ENCODE data around the gene NCOA6.

NCOA6 gene

GRCh38 chr20:34825530-34826362, at the start of gene NCOA6:
Gene NCOA6 (minus strand): TSS chr20:34825651. CDS start chr20:34782355, 43,296 bp downstream.
- DNase-seq: peak; percentile 90

- peak; percentile 93 for DNase-seq
Observed at GRCh38 chr20:34874094-34874654, 48.7 kb upstream of the NCOA6 start.

DNA sequence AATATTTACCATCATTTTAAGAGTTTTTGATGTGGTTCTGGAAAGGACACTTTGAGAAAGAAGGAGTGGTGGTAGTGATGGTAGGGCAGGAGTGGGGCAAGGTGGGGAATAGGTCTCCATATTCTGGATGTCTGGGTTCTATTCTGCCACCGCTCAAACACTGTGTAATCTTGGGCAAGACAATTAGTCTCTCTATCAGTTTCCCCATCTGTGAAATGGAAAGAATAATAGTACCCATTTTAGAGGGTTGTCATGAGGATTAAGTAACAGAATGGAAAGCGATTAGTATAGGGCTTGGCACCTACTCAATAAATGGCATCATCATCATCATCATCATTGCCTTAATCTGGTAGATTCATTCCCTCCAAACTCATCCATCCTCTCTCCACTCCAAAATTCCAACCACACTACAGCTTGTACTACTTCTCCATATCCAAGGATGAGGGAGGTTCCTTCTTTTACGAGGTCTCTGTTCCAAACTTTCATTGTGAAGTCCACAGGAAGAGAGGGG, 48.2 kb upstream of the NCOA6 start:
- DNase-seq: no peak

GRCh38 chr20:34872622-34873224, 47.3 kb upstream of the NCOA6 start, which contains the start of gene GGT7:
Gene GGT7 (minus strand): TSS chr20:34872856. CDS start chr20:34872815, 41 bp downstream.
- peak; percentile 86 for DNase-seq

DNA sequence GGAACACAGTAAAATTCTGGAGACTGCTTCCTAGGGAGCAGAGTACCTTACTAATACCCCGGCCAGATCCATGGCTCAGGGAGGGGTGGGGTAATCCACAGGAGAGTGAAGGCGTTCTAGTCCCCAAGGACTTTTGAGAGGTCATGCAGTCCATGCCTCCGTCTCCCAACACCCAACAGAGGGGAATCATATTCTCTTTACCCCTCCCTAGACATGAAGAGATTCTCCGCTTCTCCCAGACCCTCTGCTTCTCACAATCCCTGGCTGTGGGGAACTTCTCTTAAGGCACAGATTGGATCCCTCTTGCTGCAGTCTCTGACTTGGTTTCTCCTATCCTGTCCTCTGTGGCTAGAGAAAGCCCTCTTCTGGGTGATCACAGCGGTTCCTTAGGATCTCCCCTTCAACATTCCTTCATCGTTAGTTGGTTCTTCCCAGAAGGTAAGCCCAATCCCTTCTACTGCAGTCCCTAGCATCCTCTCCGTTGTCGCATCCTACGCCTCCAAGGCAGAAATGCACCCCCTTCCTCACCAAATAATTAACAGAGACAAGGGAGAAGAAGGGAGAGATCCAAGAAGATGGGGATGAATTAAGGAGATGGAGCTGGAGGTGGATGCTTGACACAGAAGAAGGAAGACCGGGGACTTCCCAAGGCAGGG, 46.6 kb upstream of the NCOA6 start:
- no peak for DNase-seq

DNA sequence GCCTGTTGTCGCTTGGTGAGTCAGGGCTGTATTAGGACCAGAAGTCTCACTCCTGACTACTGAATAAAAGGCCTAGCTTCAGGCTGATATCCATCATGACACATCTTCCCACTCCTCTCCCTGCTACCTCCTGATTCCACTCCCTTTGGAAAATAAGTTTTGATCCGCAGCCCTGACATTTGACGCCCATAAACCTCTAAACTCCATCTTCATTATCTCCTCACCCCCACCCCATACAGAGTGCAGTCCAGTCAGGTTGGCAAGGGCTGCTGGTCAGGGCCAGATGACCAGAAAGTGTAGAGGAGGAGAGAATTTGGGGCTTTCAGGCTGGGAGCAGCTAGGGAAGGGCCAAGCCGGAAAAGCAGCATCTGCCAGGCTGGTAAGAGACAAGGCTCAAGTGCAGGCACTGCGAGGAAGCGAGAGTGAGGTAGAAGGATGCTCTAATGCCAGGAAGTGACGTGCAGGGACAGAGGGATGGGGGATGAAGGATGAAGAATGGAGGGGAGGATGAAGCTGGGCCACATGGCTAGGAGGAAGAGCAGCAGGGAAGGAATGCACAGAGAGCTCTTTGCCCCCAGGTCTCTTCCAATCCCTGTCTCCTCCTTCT, 46.0 kb upstream of the NCOA6 start:
- DNase-seq: no peak

- no peak for DNase-seq
Observed at GRCh38 chr20:34864216-34864615, 38.8 kb upstream of the NCOA6 start.

GRCh38 chr20:34863421-34863965, 38.0 kb upstream of the NCOA6 start:
- DNase-seq: no peak

DNA sequence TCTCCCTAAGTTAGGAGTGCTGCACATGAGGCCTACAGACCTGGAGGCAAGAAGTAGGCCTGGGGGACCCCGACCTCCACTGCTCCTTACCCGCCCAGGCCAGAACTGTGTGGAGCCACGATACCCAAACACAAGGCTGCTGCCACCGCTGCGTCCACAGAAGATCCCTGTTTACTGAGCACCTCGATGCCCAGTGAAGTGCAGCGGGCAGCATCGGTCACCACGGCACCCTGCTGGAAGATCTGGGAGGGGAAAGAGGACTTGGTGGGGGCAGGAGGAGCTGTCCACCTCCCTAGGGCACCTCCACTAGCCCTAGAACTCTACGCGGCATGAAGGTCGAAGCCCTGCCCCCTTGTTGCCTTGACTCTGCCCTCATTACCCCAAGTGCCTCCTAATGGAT, 37.3 kb upstream of the NCOA6 start:
- DNase-seq: no peak

GRCh38 chr20:34861386-34862084, 36.1 kb upstream of the NCOA6 start:
- no peak for DNase-seq

- no peak for DNase-seq
Observed at GRCh38 chr20:34859826-34860545, 34.5 kb upstream of the NCOA6 start.

- DNase-seq: no peak
Observed at GRCh38 chr20:34859367-34859766, 33.9 kb upstream of the NCOA6 start.

GRCh38 chr20:34852298-34852697, 26.8 kb upstream of the NCOA6 start:
- no peak for DNase-seq

DNA sequence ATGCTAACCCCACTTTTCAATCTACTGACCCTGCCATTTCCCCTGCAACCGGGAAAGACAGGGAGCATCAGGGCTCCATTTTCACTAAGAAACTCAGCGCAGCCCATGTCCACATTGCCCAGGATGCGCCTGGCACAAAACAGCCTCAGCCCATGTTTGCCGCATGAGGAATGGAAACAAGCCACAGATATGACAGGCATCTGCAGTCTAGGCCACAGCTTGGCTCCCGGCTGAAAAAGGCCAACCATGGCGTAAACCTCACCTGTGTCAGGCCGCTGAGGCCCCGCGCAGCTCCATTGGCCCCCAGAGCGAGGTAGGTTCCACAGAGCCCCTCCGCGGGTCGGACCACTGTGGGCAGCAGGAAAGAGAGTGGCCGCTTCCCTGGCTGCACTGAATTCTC, 25.5 kb upstream of the NCOA6 start:
- DNase-seq: no peak

DNA sequence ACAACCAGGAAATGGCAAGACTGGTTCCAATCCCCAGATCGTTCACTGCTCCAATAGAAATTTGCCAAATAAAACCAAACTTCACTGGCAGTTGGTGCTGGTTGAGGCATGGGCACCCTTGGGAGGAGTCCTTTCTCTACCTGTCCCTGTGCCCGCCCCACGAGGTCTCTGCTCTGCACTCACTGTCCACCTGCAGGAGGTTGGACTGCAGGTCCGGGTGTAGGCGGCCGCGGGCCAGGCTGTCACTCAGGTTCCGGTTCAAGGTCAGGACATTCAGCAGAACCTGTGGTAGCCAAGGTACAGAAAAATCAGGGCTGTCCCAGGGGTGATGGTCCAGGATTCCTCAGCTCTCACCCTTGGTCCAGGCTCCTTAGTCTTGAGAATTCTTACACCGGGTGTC, 24.3 kb upstream of the NCOA6 start:
- no peak for DNase-seq

- DNase-seq: no peak
Observed at GRCh38 chr20:34848597-34848996, 23.1 kb upstream of the NCOA6 start.

DNA sequence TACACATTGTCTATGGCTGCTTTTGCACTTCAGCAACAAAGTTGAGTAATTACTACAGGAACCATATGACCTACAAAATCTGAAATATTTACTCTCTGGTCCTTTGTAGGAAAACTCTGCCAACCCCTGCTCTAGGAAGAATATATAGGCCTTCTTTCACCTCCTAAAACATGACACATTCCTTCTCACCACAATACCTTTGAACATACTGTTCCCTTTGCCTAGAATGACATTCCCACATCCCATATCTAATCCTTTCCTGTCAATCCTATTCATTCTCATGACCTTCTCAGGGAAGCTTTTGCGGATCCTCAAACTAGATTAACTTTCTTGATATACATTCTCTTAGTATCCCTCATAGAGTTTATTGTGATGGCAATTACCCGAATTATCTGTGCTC, 18.0 kb upstream of the NCOA6 start:
- DNase-seq: no peak

GRCh38 chr20:34842143-34842542, 16.7 kb upstream of the NCOA6 start:
- no peak for DNase-seq

DNA sequence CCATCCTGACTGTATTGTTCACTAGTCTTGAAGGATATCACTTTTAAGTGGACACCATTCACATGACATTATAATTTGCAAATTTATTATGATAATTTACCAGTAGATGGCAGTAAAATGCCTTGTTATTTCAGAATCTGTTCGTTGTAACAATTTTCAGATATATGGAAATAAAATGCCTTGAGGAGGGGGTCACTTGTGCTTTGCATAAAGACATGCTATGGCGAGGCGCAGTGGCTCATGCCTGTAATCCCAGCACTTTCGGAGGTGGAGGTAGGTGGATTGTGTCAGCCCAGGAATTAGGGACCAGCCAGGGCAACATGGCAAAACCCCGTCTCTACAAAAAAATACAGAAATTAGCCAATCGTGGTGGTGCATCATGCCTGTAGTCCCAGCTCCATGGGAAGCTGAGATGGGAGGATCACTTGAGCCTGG, 9.0 kb upstream of the NCOA6 start:
- peak; percentile 82 for DNase-seq

- DNase-seq: peak; percentile 76
Observed at GRCh38 chr20:34831936-34832335, 6.5 kb upstream of the NCOA6 start.

GRCh38 chr20:34829191-34829590, 3.7 kb upstream of the NCOA6 start:
- DNase-seq: peak; percentile 20
